ENCODE data around the gene CREB5. TPM values are rescaled to one million over a fixed set of nuclear protein-coding genes. Genes with fewer than 3 reads are reported as not detected.

The CREB5 gene
- total and polyA plus RNA-seq, 2 of the 8 experiments (the other 6 are each of a cell fraction or from before 2014, with no cell fraction given), result 2.4 to 2.7 TPM

GRCh38 chr7:28498636-28499035 is 86.3 kb downstream of the CREB5 start:
- H3K79me2 ChIP-seq (ENCODE audit: control insufficient read depth in 1 of 2, insufficient read depth in 2 of 2, low read length in 2 of 2), result no peaks in the 10 kb centered on the region
- H4K8ac ChIP-seq (ENCODE audit: extremely low read depth, insufficient read depth, low read length), result no peak overlapping the region
- 92% methylated on average over 4 of the region's 4 CpGs; no CpG with 5 or more reads in 1 of the 2 experiments for WGBS, 2 experiments (ENCODE audit: extremely low coverage in 1 of 2, insufficient coverage in 1 of 2, insufficient read length in 1 of 2, insufficient replicate concordance in 2 of 2, low coverage in 1 of 2, low lambda C conversion rate in 2 of 2, missing lambda C conversion rate in 1 of 2)
- no peak overlapping the region for H3K4me3 ChIP-seq (ENCODE audit: extremely low read depth in 1 of 4, insufficient read depth in 2 of 4, low read depth in 3 of 4, low read length in 4 of 4)
- H3K4me2 ChIP-seq (ENCODE audit: insufficient read depth in 1 of 2, low read depth in 2 of 2, low read length in 2 of 2), result no peak overlapping the region
- H2BK15ac ChIP-seq (ENCODE audit: low read length), result no peak overlapping the region
- H2BK20ac ChIP-seq (ENCODE audit: low read length), result no peak overlapping the region
- no peak overlapping the region for H3K56ac ChIP-seq (replicated peaks; ENCODE audit: insufficient read length, low read depth, low read length)
- no peak overlapping the region for H4K91ac ChIP-seq (replicated peaks; ENCODE audit: insufficient read length, low read length)
- DNase-seq (ENCODE audit: low read depth in 1 of 2, low spot score in 2 of 2) (no peak), FAIRE-seq (no peak)
- H3K9me3 ChIP-seq (ENCODE audit: insufficient read depth in 2 of 2, low read depth in 1 of 2, low read length in 1 of 2), result no peaks in the 10 kb centered on the region
- TF ChIP-seq SP2 (IDR thresholded peaks at IDR 0.05; ENCODE audit: low read length), result no peak
- TF ChIP-seq KDM1A (IDR thresholded peaks at IDR 0.05; ENCODE audit: borderline replicate concordance, low read length), result no peak
- TF ChIP-seq GABPA (IDR thresholded peaks at IDR 0.05; ENCODE audit: borderline replicate concordance, insufficient read depth, low read length), result no peak
- no peak for TF ChIP-seq POU5F1 (IDR thresholded peaks at IDR 0.05; ENCODE audit: low read depth, low read length)
- TF ChIP-seq SP1 (IDR thresholded peaks at IDR 0.05; ENCODE audit: low read depth, low read length), result no peak
- no peak for TF ChIP-seq MAFK (IDR thresholded peaks at IDR 0.05; ENCODE audit: low read depth, low read length)
- TF ChIP-seq CHD2 (IDR thresholded peaks at IDR 0.05; ENCODE audit: low read length), result no peak
- TF ChIP-seq POLR2A (IDR thresholded peaks at IDR 0.05; ENCODE audit: control extremely low read depth in 1 of 2, low read depth in 2 of 2, low read length in 2 of 2), result no peak
- no peak overlapping the region for H3K18ac ChIP-seq (ENCODE audit: extremely low read depth, low read length)
- H4K5ac ChIP-seq (ENCODE audit: insufficient read length, low read depth, low read length), result no peak overlapping the region
- H2BK5ac ChIP-seq (ENCODE audit: low read depth, low read length), result no peak overlapping the region
- H3K36me3 ChIP-seq (ENCODE audit: control insufficient read depth in 2 of 4, insufficient read depth in 4 of 4, low read length in 3 of 4), result no peaks in the 10 kb centered on the region
- H2AK5ac ChIP-seq (ENCODE audit: low read depth, low read length), result no peak overlapping the region
- H3K79me1 ChIP-seq (ENCODE audit: low read depth, low read length), result no peaks in the 10 kb centered on the region
- H4K20me1 ChIP-seq (replicated peaks in 1 of 2; ENCODE audit: control insufficient read depth in 1 of 2, insufficient read depth in 2 of 2, low read length in 2 of 2), result no peaks in the 10 kb centered on the region
- H3K27ac ChIP-seq (ENCODE audit: low read depth, low read length), result no peak overlapping the region
- no peak overlapping the region for H2BK120ac ChIP-seq (replicated peaks; ENCODE audit: low read depth, low read length)
- H2AFZ ChIP-seq (ENCODE audit: low read length), result no peak overlapping the region
- no peak overlapping the region for H3K23ac ChIP-seq (ENCODE audit: insufficient read length)
- H3K4ac ChIP-seq (replicated peaks; ENCODE audit: insufficient read length, low read depth, low read length), result no peak overlapping the region
- H3K14ac ChIP-seq (ENCODE audit: insufficient read length), result no peak overlapping the region
- no peak overlapping the region for H2BK12ac ChIP-seq (ENCODE audit: low read depth, low read length)
- POLR2A ChIA-PET (ENCODE audit: partially characterized antibody), result no interaction called here
- H3K27me3 ChIP-seq (replicated peaks in 1 of 4; ENCODE audit: control insufficient read depth in 3 of 4, extremely low read depth in 1 of 4, insufficient read depth in 3 of 4, low read length in 3 of 4), result no peaks in the 10 kb centered on the region
- no peaks in the 10 kb centered on the region for H3K23me2 ChIP-seq (ENCODE audit: low read depth, low read length)
- CTCF ChIA-PET (ENCODE audit: partially characterized antibody), result interaction anchor here (1.3 kb wide), 1 partner anchor 9 kb away, joined by 4 read pairs; no protein-coding TSS in a partner anchor
- no peak overlapping the region for H3K9ac ChIP-seq (replicated peaks in 1 of 4; ENCODE audit: extremely low read depth in 1 of 4, low read depth in 3 of 4, low read length in 3 of 4)
- H3K4me1 ChIP-seq (replicated peaks in 1 of 4; ENCODE audit: control insufficient read depth in 3 of 4, insufficient read depth in 4 of 4, low read length in 3 of 4), result no peaks in the 10 kb centered on the region
